Endothelial cell of umbilical vein (primary cell): Measurements from ENCODE around the gene NAA10. TPM values are rescaled to one million over a fixed set of nuclear protein-coding genes. Genes with fewer than 3 reads are reported as not detected.

ENCODE experiments used
- BruUV-seq: library from RNA; stranded (reverse); fragments of 400-500 nt; replicated peaks from 2 replicates; lab custom pipeline; 2021; lab: Mats Ljungman, UMichigan
- CTCF ChIA-PET: fragments of 300-600, 350-600 bp; sonication (Branson Sonifier 250); formaldehyde crosslinking; loops from one replicate; lab custom pipeline; 2021; ENCODE audit warnings: antibody characterized with exemption, inconsistent platforms; lab: Charles Lee
- POLR2A ChIA-PET: fragments of 300-600, 350-600 bp; sonication (Branson Sonifier 250); formaldehyde crosslinking; loops from one replicate; lab custom pipeline; 2021; ENCODE audit warnings: antibody characterized with exemption, inconsistent platforms; lab: Charles Lee
- DNase-seq: peaks from one replicate; pipeline ENCODE4 v3.0.0-alpha.2; 2011; ENCODE audit warnings: low read depth, low spot score
- FAIRE-seq: peaks from 2 replicates; lab custom pipeline; 2011; peaks lifted over from hg19 to GRCh38; lab: Jason Lieb, UNC
- H2AFZ ChIP-seq: 2 replicates; pipeline ENCODE4 v1.6.0; 2012; ENCODE audit warnings: low read depth, low read length, control low read depth, inconsistent platforms
- H3K27ac ChIP-seq: 2 replicates; pipeline ENCODE4 v1.5.1; 2011; ENCODE audit warnings: low read depth, mild to moderate bottlenecking, control low read depth, low read length, moderate library complexity; ENCODE audit not compliant: insufficient read depth
- H3K27me3 ChIP-seq, 2 experiments: 2 replicates each; pipeline versions ENCODE4 v1.6.0 to v1.6.1; 2011; ENCODE audit warnings: low read length in 2 of 2, mixed read lengths in 1 of 2; ENCODE audit not compliant: control insufficient read depth in 2 of 2, insufficient read depth in 2 of 2
- H3K36me3 ChIP-seq, 2 experiments: 2 replicates in 1 of 2; 3 replicates in 1 of 2; pipeline ENCODE4 v1.5.1; 2011; ENCODE audit warnings: low read length in 2 of 2, mild to moderate bottlenecking in 1 of 2, moderate library complexity in 1 of 2; ENCODE audit not compliant: control insufficient read depth in 2 of 2, insufficient read depth in 2 of 2; ENCODE audit errors: extremely low read depth in 1 of 2
- H3K4me1 ChIP-seq: 3 replicates; pipeline ENCODE4 v1.5.1; 2011; ENCODE audit warnings: mild to moderate bottlenecking, low read length; ENCODE audit not compliant: control insufficient read depth, insufficient read depth; ENCODE audit errors: extremely low read depth
- H3K4me2 ChIP-seq: 2 replicates; pipeline ENCODE4 v1.6.1; 2011; ENCODE audit warnings: low read length, control low read depth, mixed read lengths; ENCODE audit not compliant: insufficient read depth
- H3K4me3 ChIP-seq, 3 experiments: fragments of 200-600 bp in 1 of 3; sonication (generic), shearing (Covaris generic) in 1 of 3; replicated peaks in 1 of 3; 2 replicates each; pipeline ENCODE4 v1.5.1; 2011 to 2016; ENCODE audit warnings: control low read depth in 3 of 3, low read length in 3 of 3, mild to moderate bottlenecking in 2 of 3, inconsistent platforms in 1 of 3, low read depth in 1 of 3, moderate library complexity in 1 of 3; ENCODE audit not compliant: insufficient read depth in 1 of 3
- H3K79me2 ChIP-seq: 2 replicates; pipeline ENCODE4 v1.6.0; 2012; ENCODE audit warnings: low read length, inconsistent platforms; ENCODE audit not compliant: control insufficient read depth, insufficient read depth
- H3K9ac ChIP-seq: replicated peaks from 2 replicates; pipeline ENCODE3; 2011; ENCODE audit warnings: low read length, control low read depth; ENCODE audit not compliant: insufficient read depth; ENCODE audit errors: extremely low read depth
- H3K9me1 ChIP-seq: replicated peaks from 3 replicates; pipeline ENCODE4 v1.6.0; 2011; ENCODE audit warnings: mild to moderate bottlenecking, low read length; ENCODE audit not compliant: control insufficient read depth, insufficient read depth; ENCODE audit errors: extremely low read depth
- H3K9me3 ChIP-seq: replicated peaks from 2 replicates; pipeline ENCODE4 v1.5.1; 2012; ENCODE audit warnings: low read length, inconsistent platforms; ENCODE audit not compliant: control insufficient read depth, insufficient read depth
- H4K20me1 ChIP-seq: replicated peaks from 2 replicates; pipeline ENCODE3; 2011; ENCODE audit warnings: mild to moderate bottlenecking, low read length; ENCODE audit not compliant: control insufficient read depth, insufficient read depth; ENCODE audit errors: extremely low read depth
- CTCF ChIP-seq, 2 donors: IDR thresholded peaks; 1 replicate in 1 of 2; 2 replicates in 1 of 2; pipeline ENCODE4 v1.5.1; 2011; ENCODE audit warnings: low read length in 2 of 2, mild to moderate bottlenecking in 2 of 2, moderate library complexity in 2 of 2, control low read depth in 1 of 2, inconsistent platforms in 1 of 2, low read depth in 1 of 2; ENCODE audit not compliant: insufficient read depth in 1 of 2; ENCODE audit errors: extremely low read depth in 1 of 2
- FOS ChIP-seq: IDR thresholded peaks from 2 replicates; pipeline ENCODE4 v1.6.1; 2011; ENCODE audit warnings: mild to moderate bottlenecking, low read length, moderate library complexity, borderline replicate concordance; ENCODE audit not compliant: insufficient read depth
- GATA2 ChIP-seq: IDR thresholded peaks from 2 replicates; pipeline ENCODE4 v1.7.0; 2011; ENCODE audit warnings: low read depth, mild to moderate bottlenecking, moderate library complexity, mixed read lengths, low read length; ENCODE audit not compliant: insufficient read length, insufficient read depth
- JUN ChIP-seq: IDR thresholded peaks from 2 replicates; pipeline ENCODE4 v1.6.1; 2011; ENCODE audit warnings: borderline replicate concordance, low read depth; ENCODE audit not compliant: insufficient read length, insufficient read depth
- MYC ChIP-seq: IDR thresholded peaks from one replicate; pipeline ENCODE4 v1.6.1; 2011; ENCODE audit warnings: mild to moderate bottlenecking, low read depth, low read length
- POLR2A ChIP-seq: IDR thresholded peaks from 2 replicates; pipeline ENCODE4 v1.6.1; 2012; ENCODE audit warnings: low read depth, mild to moderate bottlenecking, control low read depth, low read length
- POLR2AphosphoS5 ChIP-seq: IDR thresholded peaks from 2 replicates; pipeline ENCODE4 v1.6.1; 2012; ENCODE audit warnings: low read depth, mild to moderate bottlenecking, control low read depth, low read length, moderate library complexity; ENCODE audit not compliant: insufficient read depth
- dilution Hi-C: fragments of 300-500 bp; cut with MboI; formaldehyde crosslinking; loops from one replicate; pipeline ENCODE4 v1.15.0; 2019; ENCODE audit warnings: low sequenced_read_pairs; ENCODE audit not compliant: extremely low pct_ligation_motif_present
- intact Hi-C: fragments of 100-400 bp; cut with micrococcal nuclease; formaldehyde crosslinking; loops from one replicate; pipeline ENCODE4 v1.10.0; 2022
- polyA plus RNA-seq, 4 experiments: library from polyadenylated mRNA; depleted of rRNA in 3 of 4; stranded (reverse) in 3 of 4; unstranded in 1 of 4; fragments of >200 nt; gene quantifications; 2 replicates each; pipeline versions ENCODE4 v1.2.1 to v1.2.3, GENCODE V29; 2011 to 2012; ENCODE audit warnings: missing spikeins in 1 of 4
- total RNA-seq: library from RNA; stranded (reverse); gene quantifications from 2 replicates; pipeline ENCODE4 v1.2.3, GENCODE V29; 2021

NAA10 gene
- total and polyA plus RNA-seq, 2 donors (not counting 3 experiments of a cell fraction or from before 2014, with no cell fraction given) = 141 to 144 TPM

GRCh38 chrX:153933748-153934147 lies 1.1 kb downstream of the NAA10 start:
- no peaks in the 10 kb centered on the region for H3K27me3 ChIP-seq
- H4K20me1 ChIP-seq = no peaks in the 10 kb centered on the region
- ChIA-PET POLR2A (no interaction called here), CTCF (interaction anchor here (3.4 to 3.5 kb wide), 2 partner anchors 10 to 14 kb away, joined by 29 to 30 read pairs; no protein-coding TSS in a partner anchor)
- H3K9ac ChIP-seq = peak overlapping the region; percentile 62
- H3K9me3 ChIP-seq = no peaks in the 10 kb centered on the region
- peaks cover 0 to 14% of the 10 kb centered on the region in 2 experiments for H3K36me3 ChIP-seq
- H3K9me1 ChIP-seq = no peaks in the 10 kb centered on the region
- peaks cover 6% of the 10 kb centered on the region for H3K4me1 ChIP-seq
- H3K79me2 ChIP-seq = peaks cover 28% of the 10 kb centered on the region
- H3K4me2 ChIP-seq = peak overlapping the region; percentile 64
- H3K4me3 ChIP-seq = peak overlapping the region; percentile 33 to 57 (median 39)
- no TSS peak for BruUV-seq
- no peak for DNase-seq
- dilution Hi-C loops = no loop called here
- FAIRE-seq = peak; percentile 77
- intact Hi-C loops = no loop called here
- H3K27ac ChIP-seq = peak overlapping the region; percentile 19
- no peak overlapping the region for H2AFZ ChIP-seq
- TF ChIP-seq CTCF (IDR thresholded peaks at IDR 0.05; ENCODE audit: extremely low read depth in 1 of 2, insufficient read depth in 1 of 2, low read depth in 1 of 2, low read length in 2 of 2) = no peak

- ChIA-PET POLR2A (no interaction called here), CTCF (interaction anchor here (3.4 to 3.5 kb wide), 2 partner anchors 9 to 16 kb away, joined by 29 to 30 read pairs; no protein-coding TSS in a partner anchor)
- TF ChIP-seq FOS (no peak), MYC (no peak), POLR2AphosphoS5 (no peak), POLR2A (no peak), JUN (no peak), CTCF (IDR thresholded peaks at IDR 0.05; ENCODE audit: extremely low read depth in 1 of 2, insufficient read depth in 1 of 2, low read depth in 1 of 2, low read length in 2 of 2) (no peak), GATA2 (no peak)
- no peaks in the 10 kb centered on the region for H3K9me3 ChIP-seq
- peaks cover 11% of the 10 kb centered on the region for H3K4me1 ChIP-seq
- intact Hi-C loops = no loop called here
- DNase-seq = no peak
- H2AFZ ChIP-seq = no peak overlapping the region
- no peak for FAIRE-seq
- no TSS peak for BruUV-seq
- H4K20me1 ChIP-seq = no peaks in the 10 kb centered on the region
- no peaks in the 10 kb centered on the region for H3K27me3 ChIP-seq
- H3K27ac ChIP-seq = no peak overlapping the region
- no peak overlapping the region for H3K9ac ChIP-seq
- H3K4me2 ChIP-seq = no peak overlapping the region
- H3K79me2 ChIP-seq = peaks cover 28% of the 10 kb centered on the region
- dilution Hi-C loops = no loop called here
- peaks cover 0 to 14% of the 10 kb centered on the region in 2 experiments for H3K36me3 ChIP-seq
- no peaks in the 10 kb centered on the region for H3K9me1 ChIP-seq
- no peak overlapping the region for H3K4me3 ChIP-seq
Observed at GRCh38 chrX:153932220-153932915, 2.5 kb downstream of the NAA10 start.
